GM21619 (cell line): ENCODE data around the gene GABARAPL1.
"Not testable (repeated sequence)": the region's sequence is repeated elsewhere in the genome, so short reads cannot be mapped to it uniquely, and the experiment has no call there.

Source experiments
- ATAC-seq: cut with Tn5 transposase; IDR thresholded peaks from one replicate; pipeline ENCODE4 v1.9.1; 2021; ENCODE audit not compliant: unreplicated experiment

The GABARAPL1 gene

GRCh38 chr12:10212739-10213131, at the start of gene GABARAPL1:
GABARAPL1 (plus strand) TSS chr12:10212877; CDS start chr12:10213130, 253 bp downstream.
- ATAC-seq: peak; percentile 59

DNA sequence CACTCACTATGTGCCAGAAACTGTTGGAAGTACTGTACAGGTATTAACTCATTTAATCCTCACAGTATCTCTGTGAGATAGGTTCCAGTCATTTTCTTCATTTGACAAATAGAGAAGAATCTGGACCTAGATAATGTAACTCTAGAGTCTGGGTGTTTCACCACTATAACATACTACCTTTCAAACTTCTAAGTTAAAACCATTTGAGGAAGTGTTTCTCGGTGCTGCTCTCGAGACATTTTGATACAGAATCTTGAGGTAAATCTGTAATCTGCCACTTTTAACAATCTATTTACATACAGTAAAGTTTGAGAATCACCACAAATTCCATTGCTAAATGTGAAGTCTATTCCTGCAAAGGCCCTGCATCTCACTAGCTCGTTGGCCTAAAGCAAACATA, 49.6 kb upstream of the GABARAPL1 start:
- ATAC-seq: no peak

DNA sequence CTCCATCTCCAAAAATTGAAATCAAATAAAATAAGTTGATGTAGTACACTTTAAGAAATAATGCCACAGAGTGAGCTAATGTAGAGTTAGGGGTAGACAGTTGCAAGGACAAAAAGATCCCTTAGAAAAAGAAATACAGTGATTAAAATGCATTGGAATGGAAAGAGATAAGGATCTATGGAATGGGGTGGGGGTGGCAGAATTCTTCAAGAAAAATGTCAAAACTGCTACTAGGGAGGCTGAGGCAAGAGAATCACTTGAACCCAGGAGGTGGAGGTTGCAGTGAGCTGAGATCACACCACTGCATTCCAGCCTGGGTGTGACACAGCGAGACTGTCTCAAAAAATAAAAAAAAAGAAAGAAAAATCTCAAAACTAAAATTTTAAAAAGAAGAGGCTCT, 47.3 kb upstream of the GABARAPL1 start:
- ATAC-seq: no peak

DNA sequence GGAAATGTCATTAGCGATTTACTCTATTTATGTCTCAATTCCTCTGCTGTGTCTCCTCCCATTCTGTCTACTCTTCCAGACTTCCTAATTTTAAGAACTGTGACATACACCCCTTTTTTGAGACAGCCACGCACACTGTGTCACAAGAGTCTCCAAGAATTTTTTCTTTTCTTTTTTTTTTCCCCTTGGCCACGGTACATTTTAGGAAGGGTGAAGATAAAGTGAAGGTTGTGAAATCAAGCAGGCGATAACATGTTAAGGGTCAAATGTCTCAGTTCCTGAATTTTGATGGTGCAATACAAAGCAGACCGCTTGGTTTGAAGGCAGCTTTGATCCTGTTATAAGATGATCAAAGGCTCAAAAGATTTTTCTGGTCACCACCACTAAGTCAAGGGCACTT, 45.1 kb upstream of the GABARAPL1 start:
- ATAC-seq: no peak

- ATAC-seq: no peak
These were observed 43.6 kb upstream of the GABARAPL1 start for GRCh38 chr12:10169104-10169503.

- ATAC-seq: no peak
These were observed 42.5 kb upstream of the GABARAPL1 start for GRCh38 chr12:10170216-10170615.

DNA sequence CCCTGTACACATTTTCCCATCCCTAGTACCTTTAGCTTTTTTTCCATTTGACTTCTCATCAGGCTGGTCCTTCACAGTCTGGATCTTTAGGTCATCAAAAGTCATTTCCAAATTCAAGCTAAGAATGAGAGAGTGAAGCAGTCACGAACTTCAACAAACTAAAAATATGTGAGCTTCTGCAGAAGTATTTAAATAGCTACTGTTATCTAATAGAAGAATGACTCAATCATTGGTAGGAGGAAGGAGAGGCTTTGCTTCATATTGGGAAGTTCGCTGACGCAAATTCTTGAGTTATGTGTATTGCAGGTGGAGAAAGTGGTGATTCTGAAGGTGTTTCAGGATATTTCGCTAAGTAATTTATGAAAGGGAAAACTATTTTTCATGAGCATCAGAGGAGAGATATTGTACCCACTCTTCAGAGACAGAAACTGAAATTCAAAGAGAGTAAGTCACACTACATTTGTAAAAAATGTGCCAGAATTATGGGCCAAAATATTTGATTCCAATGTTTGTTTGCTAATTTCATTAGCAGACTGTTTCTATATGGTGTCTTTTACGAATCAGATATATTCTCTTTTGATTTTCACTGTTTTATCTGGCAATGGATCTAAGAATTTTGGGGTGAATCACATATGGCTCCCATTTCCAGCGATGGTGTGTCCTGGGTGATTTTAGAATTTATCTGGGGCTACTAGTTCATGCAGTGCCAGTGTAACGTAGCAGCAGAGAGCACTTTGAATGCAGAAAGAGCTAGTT, 40.5 kb upstream of the GABARAPL1 start, which contains the start of gene OLR1:
Gene OLR1 (minus strand): TSS at position 160 of the 756 bp plus-strand sequence. CDS start 55 bp downstream, at position 105.
- ATAC-seq: no peak

- no peak for ATAC-seq
These were observed 37.6 kb upstream of the GABARAPL1 start for GRCh38 chr12:10174986-10175614.

DNA sequence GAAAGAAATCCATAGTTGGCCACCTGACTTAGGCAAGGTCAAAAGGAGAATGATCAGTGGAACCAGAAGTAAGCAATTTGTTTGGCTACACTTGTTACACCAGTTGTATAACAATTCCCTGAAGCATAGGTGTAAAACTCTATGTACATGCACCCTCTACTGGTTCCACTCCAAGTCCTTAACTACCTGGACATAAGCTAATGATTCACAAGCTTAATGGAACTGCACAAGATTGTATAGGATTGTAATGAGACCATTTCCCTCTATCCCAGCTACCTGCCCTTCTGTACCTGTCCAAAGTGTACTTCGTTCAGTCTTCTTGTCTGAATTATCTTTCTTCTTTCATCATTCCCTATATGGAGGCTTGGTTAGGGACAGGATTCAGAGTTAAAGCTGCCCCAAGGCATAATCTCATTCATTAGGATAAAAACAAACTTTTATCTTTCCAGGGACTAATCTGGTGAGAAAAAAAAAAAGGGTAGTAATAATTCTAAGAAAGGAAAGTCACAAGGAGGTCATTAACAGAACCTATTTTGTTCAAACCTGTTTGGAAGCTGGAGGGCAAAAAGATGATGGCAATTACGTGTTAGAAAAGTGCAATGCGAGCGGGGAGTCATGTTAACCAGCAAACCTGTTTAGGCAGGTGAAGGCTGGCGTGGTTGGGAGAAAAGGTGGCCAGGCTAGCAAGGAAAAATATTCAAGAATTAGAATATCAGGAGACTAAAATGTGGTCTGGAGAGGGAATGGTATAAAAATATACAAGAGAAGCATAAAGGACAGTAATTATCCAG, 36.6 kb upstream of the GABARAPL1 start:
- no peak for ATAC-seq

- ATAC-seq: no peak
These were observed 33.9 kb upstream of the GABARAPL1 start, which contains the start of gene TMEM52B for GRCh38 chr12:10178821-10179220. TMEM52B (plus strand) TSS chr12:10179032; CDS start chr12:10179575, 543 bp downstream.

- no peak for ATAC-seq
These were observed 32.9 kb upstream of the GABARAPL1 start for GRCh38 chr12:10179776-10180181.

DNA sequence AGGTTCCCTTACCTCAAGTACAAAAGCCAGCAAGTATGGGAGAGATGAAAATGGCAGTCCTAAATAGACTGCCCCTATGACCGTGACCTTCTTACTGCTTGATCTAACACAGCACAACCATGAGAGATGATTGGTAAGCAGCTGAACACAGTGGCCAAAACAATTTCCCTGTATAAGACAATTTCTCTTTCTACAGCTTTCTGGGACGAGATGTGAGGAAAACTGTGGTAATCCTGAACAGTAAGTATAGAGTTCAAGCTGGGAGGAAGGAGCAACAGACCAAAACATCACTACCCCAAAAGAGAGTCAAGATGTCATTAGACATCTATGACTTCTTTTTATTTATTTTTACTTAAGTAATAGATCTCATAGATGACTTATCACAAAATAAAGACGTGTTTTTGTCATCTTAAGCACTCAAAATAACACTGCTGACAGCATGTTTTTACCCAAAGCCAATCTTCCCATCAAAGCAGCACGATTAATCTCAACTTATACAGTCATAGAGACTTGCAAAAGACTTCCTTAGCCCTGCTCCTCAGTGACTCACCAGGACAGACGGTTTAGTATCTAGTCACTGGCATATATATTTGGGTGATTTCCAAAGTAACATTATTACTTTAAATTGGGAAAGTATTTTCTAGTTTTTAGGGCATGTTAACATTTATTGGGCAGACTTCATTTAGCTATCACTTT, 30.2 kb upstream of the GABARAPL1 start:
- no peak for ATAC-seq

DNA sequence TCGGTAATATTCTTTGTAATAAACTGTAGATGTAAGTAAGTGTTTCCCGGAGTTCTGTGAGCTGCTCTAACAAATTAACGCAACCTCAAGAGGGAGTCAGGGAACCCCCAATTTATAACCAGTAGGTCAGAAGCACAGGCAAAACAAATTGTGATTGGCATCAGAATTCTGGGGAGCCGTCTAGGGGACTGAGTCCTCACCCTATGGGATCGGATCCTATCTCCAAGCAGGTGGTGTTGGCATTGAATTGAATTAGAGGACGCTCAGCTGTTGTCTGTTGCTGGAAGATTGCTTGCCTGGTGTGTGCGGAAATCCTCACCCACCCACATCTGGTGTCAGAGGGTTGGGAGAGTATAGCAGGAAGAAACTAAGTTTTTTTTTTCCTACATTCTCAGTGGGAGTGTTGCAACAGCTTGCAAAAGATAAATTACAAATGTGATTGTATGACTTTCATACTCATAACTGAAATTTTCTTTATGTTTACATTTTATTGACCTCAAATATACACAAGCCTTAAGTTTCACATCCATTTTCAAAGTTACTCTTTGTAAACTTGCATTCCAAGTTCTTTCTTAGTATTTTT, 28.3 kb upstream of the GABARAPL1 start:
- ATAC-seq: no peak

DNA sequence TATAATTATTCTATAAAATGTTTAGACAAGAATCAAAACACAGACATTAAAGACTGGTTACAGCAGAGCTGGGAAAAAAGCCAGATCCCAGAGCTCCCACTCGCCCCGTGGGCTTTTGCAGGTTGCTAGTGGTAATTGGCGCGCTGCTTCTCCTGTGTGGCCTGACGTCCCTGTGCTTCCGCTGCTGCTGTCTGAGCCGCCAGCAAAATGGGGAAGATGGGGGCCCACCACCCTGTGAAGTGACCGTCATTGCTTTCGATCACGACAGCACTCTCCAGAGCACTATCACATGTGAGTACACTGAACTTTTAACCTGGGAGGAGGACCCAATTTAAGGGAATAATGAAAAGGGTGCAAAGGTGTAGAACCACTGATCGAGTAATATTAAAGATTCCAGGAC, 26.4 kb upstream of the GABARAPL1 start:
- no peak for ATAC-seq

DNA sequence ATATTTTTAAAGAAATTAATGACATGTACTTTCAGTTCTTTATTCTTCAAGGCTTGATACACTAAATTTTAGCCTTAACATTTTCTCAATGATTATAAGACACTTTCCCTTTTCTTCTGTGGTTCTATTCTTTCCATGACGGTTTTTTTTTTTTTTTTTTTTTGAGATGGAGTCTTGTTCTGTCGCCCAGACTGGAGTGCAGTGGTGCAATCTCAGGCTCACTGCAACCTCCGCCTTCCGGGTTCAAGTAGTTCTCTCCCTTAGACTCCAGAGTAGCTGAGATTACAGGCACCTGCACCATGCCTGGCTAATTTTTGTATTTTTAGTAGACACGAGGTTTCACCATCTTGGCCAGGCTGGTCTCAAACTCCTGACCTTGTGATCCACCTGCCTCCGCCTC, 25.7 kb upstream of the GABARAPL1 start:
- ATAC-seq: not testable (repeated sequence)

DNA sequence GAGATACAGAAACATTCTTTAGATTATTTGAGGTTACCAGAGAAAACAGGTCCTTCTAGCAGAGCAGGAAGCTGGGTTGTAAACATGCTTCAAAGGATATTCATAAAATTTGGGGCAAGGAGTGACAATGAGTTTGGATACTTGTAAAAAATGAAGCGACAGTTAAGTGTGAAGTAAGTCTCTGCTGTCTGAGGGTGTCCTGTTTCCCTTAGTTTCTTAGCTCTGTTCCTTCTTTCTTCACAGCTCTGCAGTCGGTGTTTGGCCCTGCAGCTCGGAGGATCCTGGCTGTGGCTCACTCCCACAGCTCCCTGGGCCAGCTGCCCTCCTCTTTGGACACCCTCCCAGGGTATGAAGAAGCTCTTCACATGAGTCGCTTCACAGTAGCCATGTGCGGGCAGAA, 23.0 kb upstream of the GABARAPL1 start:
- ATAC-seq: no peak

DNA sequence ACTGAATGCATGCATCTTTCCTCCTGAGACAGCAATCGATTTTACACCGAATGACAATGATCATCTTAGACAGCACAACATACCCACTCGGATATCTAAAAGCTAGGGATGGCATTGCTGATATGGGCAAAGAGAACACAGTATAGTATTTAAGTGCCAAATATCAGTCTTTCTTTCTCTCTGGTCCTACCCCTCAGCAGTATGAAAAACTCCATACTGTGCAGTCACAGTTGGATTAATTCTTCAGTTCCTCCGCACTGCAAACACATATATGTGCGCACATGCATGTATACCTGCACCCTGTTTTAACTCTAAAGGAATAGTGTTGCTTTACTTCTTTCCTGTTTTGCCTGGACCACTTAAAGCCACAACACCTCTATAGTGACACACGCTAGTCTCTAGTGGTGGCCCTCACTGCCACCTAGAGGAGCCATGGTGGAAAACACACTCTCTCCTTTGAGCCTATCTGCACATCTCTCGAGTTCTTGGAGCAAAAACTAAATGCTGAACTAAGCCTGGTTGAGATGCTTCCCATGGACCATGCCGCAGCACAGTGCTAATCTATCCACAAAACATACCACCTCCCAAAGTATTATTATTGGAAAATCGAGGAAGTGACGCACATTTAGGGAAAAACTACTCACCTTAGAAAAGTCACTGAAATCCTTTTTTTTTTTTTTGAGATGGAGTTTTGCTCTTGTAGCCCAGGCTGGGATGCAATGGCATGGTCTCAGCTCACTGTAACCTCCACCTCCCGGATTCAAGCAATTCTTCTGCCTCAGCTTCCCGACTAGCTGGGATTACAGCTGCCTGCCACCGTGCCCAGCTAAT, 21.9 kb upstream of the GABARAPL1 start:
- peak; percentile 97 for ATAC-seq

DNA sequence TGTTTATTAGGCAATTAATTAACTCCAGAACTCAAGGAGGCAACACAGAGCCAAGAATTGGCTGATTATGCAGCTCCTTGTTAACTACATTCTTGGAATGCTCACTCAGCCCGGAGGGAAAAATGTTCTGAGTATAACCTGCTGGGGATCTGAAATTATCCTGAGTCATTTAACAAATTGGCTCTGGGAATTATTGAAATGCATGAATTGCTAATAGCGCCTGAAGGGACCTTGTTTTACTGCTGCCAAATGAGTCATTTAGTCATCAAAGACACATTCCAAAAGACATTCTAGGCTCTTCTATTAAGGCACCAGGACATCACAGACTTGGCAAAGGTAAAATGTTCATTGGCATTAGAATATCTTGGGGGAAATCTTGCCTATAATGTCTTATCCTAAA, 20.8 kb upstream of the GABARAPL1 start:
- no peak for ATAC-seq

GRCh38 chr12:10194160-10194670, 18.5 kb upstream of the GABARAPL1 start:
- no peak for ATAC-seq

DNA sequence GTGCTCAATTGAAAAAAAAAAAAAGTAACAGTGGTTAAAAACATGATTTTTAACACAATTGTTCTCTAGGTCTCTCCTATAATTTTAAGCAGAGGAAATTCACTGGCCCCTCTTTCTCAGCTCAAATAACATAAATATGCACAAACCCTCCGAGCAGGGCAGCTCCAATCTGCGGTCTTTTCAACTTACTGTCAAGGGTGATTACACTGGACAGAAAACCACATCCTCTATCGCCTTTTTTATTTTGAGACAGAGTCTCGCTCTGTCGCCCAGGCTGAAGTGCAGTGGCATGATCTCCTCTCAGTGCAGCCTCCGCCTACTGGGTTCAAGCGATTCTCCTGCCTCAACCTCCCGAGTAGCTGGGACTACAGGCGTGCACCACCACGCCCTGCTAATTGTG, 16.5 kb upstream of the GABARAPL1 start:
- ATAC-seq: peak; percentile 92
